Nephron (organoid): Measurements from ENCODE around the gene GUK1.

Source experiments
- H3K27ac Mint-ChIP-seq, 3 experiments: 2 replicates each; pipeline ENCODE4 v1.8.0; 2020; ENCODE audit warnings: mixed read lengths in 3 of 3, mild to moderate bottlenecking in 2 of 3, moderate library complexity in 1 of 3
- H3K27me3 Mint-ChIP-seq: 2 replicates; pipeline ENCODE4 v1.8.0; 2021; ENCODE audit warnings: low read depth, mild to moderate bottlenecking, moderate library complexity, mixed read lengths
- H3K36me3 Mint-ChIP-seq: 2 replicates; pipeline ENCODE4 v1.8.0; 2020; ENCODE audit warnings: low read depth, mixed read lengths
- H3K4me1 Mint-ChIP-seq: 2 replicates; pipeline ENCODE4 v1.8.0; 2020; ENCODE audit warnings: mixed read lengths
- H3K4me3 Mint-ChIP-seq, 3 experiments: 2 replicates each; pipeline ENCODE4 v1.8.0; 2020; ENCODE audit warnings: mild to moderate bottlenecking in 3 of 3, mixed read lengths in 3 of 3, moderate library complexity in 2 of 3
- H3K9me3 Mint-ChIP-seq: 2 replicates; pipeline ENCODE4 v1.8.0; 2020; ENCODE audit warnings: mixed read lengths
- TF ChIP-seq, protein P1 (sequence below), 3 experiments: fragments of 200-600 bp; sonication (generic); IDR thresholded peaks; one replicate each; pipeline ENCODE4 v1.5.0; 2021; ENCODE audit warnings: antibody characterized with exemption in 3 of 3; ENCODE audit not compliant: unreplicated experiment in 3 of 3

Gene GUK1

GRCh38 chr1:228174482-228175315, 34.6 kb downstream of the GUK1 start:
- Mint-ChIP-seq H3K27me3 (no peaks in the 10 kb centered on the region), H3K27ac (no peak overlapping the region), H3K4me3 (no peak overlapping the region), H3K4me1 (peaks cover 4% of the 10 kb centered on the region), H3K36me3 (peaks cover 5% of the 10 kb centered on the region), H3K9me3 (no peaks in the 10 kb centered on the region)
- TF ChIP-seq, protein P1, sequence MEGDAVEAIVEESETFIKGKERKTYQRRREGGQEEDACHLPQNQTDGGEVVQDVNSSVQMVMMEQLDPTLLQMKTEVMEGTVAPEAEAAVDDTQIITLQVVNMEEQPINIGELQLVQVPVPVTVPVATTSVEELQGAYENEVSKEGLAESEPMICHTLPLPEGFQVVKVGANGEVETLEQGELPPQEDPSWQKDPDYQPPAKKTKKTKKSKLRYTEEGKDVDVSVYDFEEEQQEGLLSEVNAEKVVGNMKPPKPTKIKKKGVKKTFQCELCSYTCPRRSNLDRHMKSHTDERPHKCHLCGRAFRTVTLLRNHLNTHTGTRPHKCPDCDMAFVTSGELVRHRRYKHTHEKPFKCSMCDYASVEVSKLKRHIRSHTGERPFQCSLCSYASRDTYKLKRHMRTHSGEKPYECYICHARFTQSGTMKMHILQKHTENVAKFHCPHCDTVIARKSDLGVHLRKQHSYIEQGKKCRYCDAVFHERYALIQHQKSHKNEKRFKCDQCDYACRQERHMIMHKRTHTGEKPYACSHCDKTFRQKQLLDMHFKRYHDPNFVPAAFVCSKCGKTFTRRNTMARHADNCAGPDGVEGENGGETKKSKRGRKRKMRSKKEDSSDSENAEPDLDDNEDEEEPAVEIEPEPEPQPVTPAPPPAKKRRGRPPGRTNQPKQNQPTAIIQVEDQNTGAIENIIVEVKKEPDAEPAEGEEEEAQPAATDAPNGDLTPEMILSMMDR (IDR thresholded peaks at IDR 0.05; ENCODE audit: unreplicated experiment in 3 of 3) = no peak

DNA sequence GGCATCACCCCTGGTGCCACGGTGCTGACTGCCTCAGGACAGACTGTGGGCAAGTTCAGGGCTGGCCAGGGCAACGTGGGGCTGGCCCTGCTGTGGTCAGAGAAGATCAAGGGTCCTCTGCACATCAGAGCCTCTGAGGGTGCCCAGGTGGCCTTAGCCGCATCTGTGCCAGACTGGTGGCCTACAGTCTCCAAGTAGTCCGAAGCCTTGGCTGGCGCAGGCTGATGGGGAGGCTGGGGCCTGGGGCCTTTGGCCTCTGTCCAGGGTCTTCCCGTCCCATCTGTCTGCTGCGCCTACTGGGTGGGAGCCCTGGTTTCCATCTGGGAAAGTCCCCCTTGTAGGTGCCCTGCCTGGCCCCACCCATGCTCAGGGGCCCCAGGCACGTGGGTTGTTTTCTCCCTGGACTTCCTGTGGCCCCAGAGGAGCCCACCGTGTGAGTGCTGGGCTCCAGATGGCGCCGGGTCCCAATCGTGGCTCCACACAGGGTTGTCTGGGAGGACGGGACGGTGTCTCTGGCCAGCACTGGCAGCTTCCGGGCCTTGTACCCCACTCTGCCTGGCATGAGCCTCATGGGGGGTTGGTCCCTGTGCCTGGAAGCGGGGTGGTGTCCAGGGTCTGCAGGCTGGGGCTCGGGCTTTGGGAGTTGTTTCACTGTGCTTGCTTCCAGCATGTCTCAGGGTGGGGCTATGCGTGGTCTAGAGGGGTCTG, 35.4 kb downstream of the GUK1 start:
- Mint-ChIP-seq H3K27me3 (no peaks in the 10 kb centered on the region), H3K4me3 (no peak overlapping the region), H3K9me3 (no peaks in the 10 kb centered on the region), H3K4me1 (peaks cover 4% of the 10 kb centered on the region), H3K27ac (no peak overlapping the region), H3K36me3 (peaks cover 5% of the 10 kb centered on the region)
- TF ChIP-seq, protein P1 (IDR thresholded peaks at IDR 0.05; ENCODE audit: unreplicated experiment in 3 of 3) = no peak

- peaks cover 4% of the 10 kb centered on the region for H3K4me1 Mint-ChIP-seq
- H3K4me3 Mint-ChIP-seq = no peak overlapping the region
- TF ChIP-seq, protein P1 (IDR thresholded peaks at IDR 0.05; ENCODE audit: unreplicated experiment in 3 of 3) = no peak
- H3K27me3 Mint-ChIP-seq = no peaks in the 10 kb centered on the region
- no peaks in the 10 kb centered on the region for H3K9me3 Mint-ChIP-seq
- peaks cover 5% of the 10 kb centered on the region for H3K36me3 Mint-ChIP-seq
- no peak overlapping the region for H3K27ac Mint-ChIP-seq
These were observed 35.9 kb downstream of the GUK1 start for GRCh38 chr1:228176024-228176395.

DNA sequence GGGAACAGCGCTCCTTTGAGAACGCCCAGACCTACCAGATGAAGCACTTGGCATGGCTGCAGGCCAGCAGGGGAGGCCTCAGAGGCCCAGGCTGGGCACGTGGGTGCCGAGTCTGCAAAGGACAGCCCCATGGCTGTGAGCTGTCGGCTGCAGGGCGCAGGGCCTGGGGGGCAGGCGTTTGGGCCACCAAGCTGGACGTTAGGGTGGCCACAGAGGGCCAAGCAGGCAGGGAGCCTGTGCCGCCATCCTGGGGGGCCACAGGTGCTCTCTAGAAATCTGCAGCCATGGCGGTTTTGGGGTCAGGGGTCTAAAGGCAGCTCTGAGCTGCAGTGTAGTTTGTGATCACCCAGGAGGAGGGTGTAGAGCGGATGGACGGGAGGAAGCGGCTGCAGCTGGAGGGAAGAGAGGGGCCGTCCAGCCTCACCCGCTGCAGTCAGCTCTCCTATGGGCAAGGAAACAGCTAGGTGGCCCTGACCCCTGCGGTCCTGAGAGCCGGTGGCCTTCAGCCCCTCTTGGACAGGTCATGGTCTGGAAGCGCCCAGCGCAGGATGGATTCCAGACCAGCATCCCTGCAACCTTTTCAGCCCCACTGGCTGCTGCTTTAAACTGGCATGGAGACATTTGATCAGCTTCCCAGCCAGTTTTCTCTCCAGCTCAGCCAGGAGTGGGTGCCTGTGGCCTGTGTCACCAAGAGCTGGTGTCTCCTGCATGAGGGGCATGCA, 36.5 kb downstream of the GUK1 start:
- H3K9me3 Mint-ChIP-seq = no peaks in the 10 kb centered on the region
- no peaks in the 10 kb centered on the region for H3K27me3 Mint-ChIP-seq
- H3K36me3 Mint-ChIP-seq = peaks cover 5% of the 10 kb centered on the region
- peaks cover 4% of the 10 kb centered on the region for H3K4me1 Mint-ChIP-seq
- no peak overlapping the region for H3K4me3 Mint-ChIP-seq
- H3K27ac Mint-ChIP-seq = no peak overlapping the region
- TF ChIP-seq, protein P1 (IDR thresholded peaks at IDR 0.05; ENCODE audit: unreplicated experiment in 3 of 3) = no peak

- Mint-ChIP-seq H3K27ac (no peak overlapping the region), H3K4me3 (no peak overlapping the region), H3K27me3 (no peaks in the 10 kb centered on the region), H3K36me3 (peaks cover 5% of the 10 kb centered on the region), H3K4me1 (peaks cover 4% of the 10 kb centered on the region), H3K9me3 (no peaks in the 10 kb centered on the region)
- TF ChIP-seq, protein P1 (IDR thresholded peaks at IDR 0.05; ENCODE audit: unreplicated experiment in 3 of 3) = no peak
These were observed 37.0 kb downstream of the GUK1 start for GRCh38 chr1:228177183-228177475.
